ENCODE data around the gene P4HA2.

Gene P4HA2

DNA sequence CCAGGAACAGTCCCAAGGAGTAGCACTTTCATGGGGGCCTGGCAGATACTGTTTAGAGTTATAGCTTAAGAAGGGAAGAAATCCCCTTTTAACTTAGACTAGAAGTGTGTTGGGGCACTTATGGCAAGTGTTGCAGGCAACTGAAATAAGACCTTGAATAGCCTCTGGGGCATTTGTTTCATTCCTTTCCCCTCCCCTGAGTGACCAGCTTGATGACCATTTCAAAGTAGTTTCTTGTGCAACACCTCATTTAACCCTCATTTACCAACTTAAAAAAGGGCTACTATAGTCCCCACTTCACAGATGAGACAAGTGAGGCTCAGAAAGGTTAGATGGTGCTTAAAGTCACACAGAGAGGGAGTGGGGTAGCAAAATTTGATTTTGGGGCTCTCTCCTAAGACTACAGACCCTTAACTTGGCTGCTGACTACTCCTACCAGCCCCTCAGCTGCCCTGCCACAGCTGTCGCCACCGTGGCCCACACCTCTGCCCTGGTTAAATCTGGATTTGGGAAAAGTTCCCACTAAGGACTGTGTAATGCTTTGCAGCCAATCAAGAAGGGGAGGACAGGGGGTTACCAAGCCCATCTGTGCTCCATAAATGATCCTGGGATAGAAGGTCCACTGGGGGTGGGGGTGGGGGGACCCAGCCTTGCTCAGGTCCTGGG lies 35.4 kb upstream of the P4HA2 start:
- TF ChIP-seq, protein P1, sequence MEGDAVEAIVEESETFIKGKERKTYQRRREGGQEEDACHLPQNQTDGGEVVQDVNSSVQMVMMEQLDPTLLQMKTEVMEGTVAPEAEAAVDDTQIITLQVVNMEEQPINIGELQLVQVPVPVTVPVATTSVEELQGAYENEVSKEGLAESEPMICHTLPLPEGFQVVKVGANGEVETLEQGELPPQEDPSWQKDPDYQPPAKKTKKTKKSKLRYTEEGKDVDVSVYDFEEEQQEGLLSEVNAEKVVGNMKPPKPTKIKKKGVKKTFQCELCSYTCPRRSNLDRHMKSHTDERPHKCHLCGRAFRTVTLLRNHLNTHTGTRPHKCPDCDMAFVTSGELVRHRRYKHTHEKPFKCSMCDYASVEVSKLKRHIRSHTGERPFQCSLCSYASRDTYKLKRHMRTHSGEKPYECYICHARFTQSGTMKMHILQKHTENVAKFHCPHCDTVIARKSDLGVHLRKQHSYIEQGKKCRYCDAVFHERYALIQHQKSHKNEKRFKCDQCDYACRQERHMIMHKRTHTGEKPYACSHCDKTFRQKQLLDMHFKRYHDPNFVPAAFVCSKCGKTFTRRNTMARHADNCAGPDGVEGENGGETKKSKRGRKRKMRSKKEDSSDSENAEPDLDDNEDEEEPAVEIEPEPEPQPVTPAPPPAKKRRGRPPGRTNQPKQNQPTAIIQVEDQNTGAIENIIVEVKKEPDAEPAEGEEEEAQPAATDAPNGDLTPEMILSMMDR (IDR thresholded peaks at IDR 0.05; ENCODE audit: low read depth, low read length, missing control alignments): no peak
- H3K4me3 ChIP-seq (ENCODE audit: low read depth, low read length): no peak overlapping the region
- no peak for DNase-seq (ENCODE audit: low read depth)

GRCh38 chr5:132261881-132262845 lies 34.5 kb upstream of the P4HA2 start:
- TF ChIP-seq, protein P1 (IDR thresholded peaks at IDR 0.05; ENCODE audit: low read depth, low read length, missing control alignments): no peak
- no peak overlapping the region for H3K4me3 ChIP-seq (ENCODE audit: low read depth, low read length)
- no peak for DNase-seq (ENCODE audit: low read depth)

- TF ChIP-seq, protein P1 (IDR thresholded peaks at IDR 0.05; ENCODE audit: low read depth, low read length, missing control alignments): no peak
- no peak for DNase-seq (ENCODE audit: low read depth)
- H3K4me3 ChIP-seq (ENCODE audit: low read depth, low read length): no peak overlapping the region
These were observed 33.3 kb upstream of the P4HA2 start for GRCh38 chr5:132260714-132261551.

- no peak for DNase-seq (ENCODE audit: low read depth)
- TF ChIP-seq, protein P1 (IDR thresholded peaks at IDR 0.05; ENCODE audit: low read depth, low read length, missing control alignments): no peak
- H3K4me3 ChIP-seq (ENCODE audit: low read depth, low read length): no peak overlapping the region
These were observed 32.4 kb upstream of the P4HA2 start for GRCh38 chr5:132260051-132260450.

GRCh38 chr5:132259069-132259851 lies 31.6 kb upstream of the P4HA2 start:
- no peak overlapping the region for H3K4me3 ChIP-seq (ENCODE audit: low read depth, low read length)
- DNase-seq (ENCODE audit: low read depth): no peak
- TF ChIP-seq, protein P1 (IDR thresholded peaks at IDR 0.05; ENCODE audit: low read depth, low read length, missing control alignments): no peak
